NCI-H2171 (cell line): ENCODE results near the gene HSPB7.

Experiments used
- DNase-seq: peaks from one replicate; lab custom pipeline; 2025; lab: John Stamatoyannopoulos, UW

The HSPB7 gene

GRCh38 chr1:15975805-15976680 is 41.8 kb downstream of the HSPB7 start, which contains the start of gene ZBTB17:
ZBTB17 (minus strand) TSS chr1:15976101; CDS start chr1:15948495, 27,606 bp downstream.
- peak; percentile 91 for DNase-seq

- DNase-seq = peak; percentile 54
These were observed 42.5 kb downstream of the HSPB7 start for GRCh38 chr1:15975358-15975804.

GRCh38 chr1:15974855-15975254 is 43.0 kb downstream of the HSPB7 start:
- no peak for DNase-seq

GRCh38 chr1:15973772-15974171 is 44.1 kb downstream of the HSPB7 start:
- no peak for DNase-seq

- no peak for DNase-seq
These were observed 45.4 kb downstream of the HSPB7 start for GRCh38 chr1:15972409-15972808.

- no peak for DNase-seq
These were observed 46.9 kb downstream of the HSPB7 start for GRCh38 chr1:15970911-15971310.

GRCh38 chr1:15969321-15969880 is 48.4 kb downstream of the HSPB7 start:
- DNase-seq = no peak

GRCh38 chr1:15968172-15968571 is 49.7 kb downstream of the HSPB7 start:
- no peak for DNase-seq

- no peak for DNase-seq
These were observed 50.9 kb downstream of the HSPB7 start for GRCh38 chr1:15966956-15967344.

GRCh38 chr1:15966081-15966955 is 51.5 kb downstream of the HSPB7 start:
- no peak for DNase-seq

GRCh38 chr1:15965228-15965767 is 52.5 kb downstream of the HSPB7 start:
- no peak for DNase-seq
